Measurements from ENCODE around the gene ABHD17C.

Gene ABHD17C

DNA sequence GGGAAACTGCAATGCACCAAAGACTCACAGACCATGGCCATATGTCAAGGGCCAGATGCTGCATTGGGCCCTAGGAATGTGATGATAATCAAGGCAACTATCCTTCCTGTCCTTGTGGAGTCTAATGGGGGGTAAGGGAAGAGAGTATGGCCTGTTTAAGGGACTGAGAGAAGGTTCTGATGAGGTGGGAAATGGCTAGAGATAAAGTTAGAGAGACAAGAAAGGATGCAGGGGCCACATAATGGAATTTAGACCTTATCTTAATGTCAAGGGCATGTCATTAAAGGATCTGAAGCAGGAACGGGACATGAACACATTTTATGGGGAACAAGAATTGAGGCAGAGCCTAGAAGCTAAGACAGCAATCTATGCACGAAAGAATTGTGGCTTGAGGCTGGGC lies 30.0 kb upstream of the ABHD17C start:
- no peak overlapping the region for H3K27ac ChIP-seq
- H3K27me3 ChIP-seq: no peaks in the 10 kb centered on the region
- no peaks in the 10 kb centered on the region for H4K20me1 ChIP-seq
- H3K36me3 ChIP-seq: no peaks in the 10 kb centered on the region
- H3K4me1 ChIP-seq: peaks cover 0 to 17% (median 0%) of the 10 kb centered on the region in 10 experiments; a peak in 6 of 20 replicates
- no peak overlapping the region for H3K4me2 ChIP-seq
- no peak for TF ChIP-seq Cebpa-rat (IDR thresholded peaks at IDR 0.05)
- H3K4me3 ChIP-seq: no peak overlapping the region
- no peak overlapping the region for H3K9ac ChIP-seq
- H3K9me3 ChIP-seq (replicated peaks in 1 of 11): no peaks in the 10 kb centered on the region

DNA sequence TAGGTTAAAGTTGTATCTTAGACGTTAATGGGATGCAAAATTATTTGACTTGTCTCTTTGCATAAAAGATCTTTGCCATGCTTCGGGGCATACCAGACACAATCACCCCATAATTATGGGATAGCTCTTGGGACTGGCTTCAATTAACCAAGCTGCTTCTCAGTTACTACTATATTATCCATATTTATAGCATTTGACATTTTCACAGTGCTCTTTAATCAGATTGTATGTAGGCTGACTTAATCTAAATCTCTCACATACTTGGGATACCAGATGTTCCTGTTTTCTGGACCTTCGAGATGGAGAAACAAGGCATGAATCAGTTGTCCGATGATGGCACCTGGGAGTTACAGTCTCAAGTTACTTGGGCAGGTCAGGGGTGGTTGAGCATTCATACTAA lies 27.2 kb upstream of the ABHD17C start:
- TF ChIP-seq Cebpa-rat (IDR thresholded peaks at IDR 0.05): no peak
- H3K27me3 ChIP-seq: no peaks in the 10 kb centered on the region
- H3K4me2 ChIP-seq: no peak overlapping the region
- no peak overlapping the region for H3K9ac ChIP-seq
- H3K36me3 ChIP-seq: no peaks in the 10 kb centered on the region
- H3K4me3 ChIP-seq: no peak overlapping the region
- peaks cover 0 to 11% (median 0%) of the 10 kb centered on the region in 11 experiments; a peak in 1 of 22 replicates for H3K9me3 ChIP-seq (replicated peaks in 1 of 11)
- no peak overlapping the region for H3K27ac ChIP-seq
- peaks cover 0 to 10% (median 0%) of the 10 kb centered on the region in 10 experiments; a peak in 3 of 20 replicates for H3K4me1 ChIP-seq
- H4K20me1 ChIP-seq: no peaks in the 10 kb centered on the region

DNA sequence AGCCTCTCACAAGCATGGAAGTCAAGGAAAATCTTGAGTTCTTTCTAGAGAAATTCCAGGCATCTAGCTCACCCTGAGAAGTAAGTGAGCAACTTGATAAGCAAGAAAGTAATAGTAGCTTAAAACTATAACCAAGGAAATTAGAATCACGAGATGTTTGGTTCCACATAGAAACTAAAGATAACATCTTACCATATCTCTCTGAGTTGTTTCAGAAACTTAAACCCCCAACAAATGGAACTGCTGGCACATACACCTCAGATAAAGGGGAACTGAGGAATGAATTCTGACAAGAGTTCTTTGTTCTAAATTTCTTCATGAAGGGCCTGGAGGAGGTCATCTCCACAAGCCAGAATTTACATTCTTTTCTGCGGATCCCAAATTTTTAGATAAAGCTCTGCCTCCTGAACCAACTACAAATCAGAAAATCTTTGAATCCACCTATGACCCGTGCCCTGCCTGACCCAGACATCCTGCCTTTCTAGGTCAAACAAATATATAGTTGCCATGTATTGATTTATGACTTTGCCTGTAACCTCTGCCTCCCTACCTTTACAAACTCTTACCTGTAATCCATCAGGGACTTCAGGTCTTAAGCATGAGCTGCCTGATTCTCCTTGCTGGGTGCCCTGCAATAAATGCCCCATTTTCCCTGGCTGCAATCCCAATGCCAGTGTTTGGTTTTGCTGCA lies 26.4 kb upstream of the ABHD17C start:
- no peaks in the 10 kb centered on the region for H3K27me3 ChIP-seq
- H3K36me3 ChIP-seq: no peaks in the 10 kb centered on the region
- no peak overlapping the region for H3K9ac ChIP-seq
- H3K4me3 ChIP-seq: no peak overlapping the region
- peaks cover 2 to 17% (median 6%) of the 10 kb centered on the region in 10 experiments; a peak in 19 of 20 replicates for H3K4me1 ChIP-seq
- TF ChIP-seq Cebpa-rat (IDR thresholded peaks at IDR 0.05): no peak
- H3K27ac ChIP-seq: no peak overlapping the region
- peaks cover 0 to 11% (median 0%) of the 10 kb centered on the region in 11 experiments; a peak in 1 of 22 replicates for H3K9me3 ChIP-seq (replicated peaks in 1 of 11)
- H3K4me2 ChIP-seq: no peak overlapping the region
- H4K20me1 ChIP-seq: no peaks in the 10 kb centered on the region

DNA sequence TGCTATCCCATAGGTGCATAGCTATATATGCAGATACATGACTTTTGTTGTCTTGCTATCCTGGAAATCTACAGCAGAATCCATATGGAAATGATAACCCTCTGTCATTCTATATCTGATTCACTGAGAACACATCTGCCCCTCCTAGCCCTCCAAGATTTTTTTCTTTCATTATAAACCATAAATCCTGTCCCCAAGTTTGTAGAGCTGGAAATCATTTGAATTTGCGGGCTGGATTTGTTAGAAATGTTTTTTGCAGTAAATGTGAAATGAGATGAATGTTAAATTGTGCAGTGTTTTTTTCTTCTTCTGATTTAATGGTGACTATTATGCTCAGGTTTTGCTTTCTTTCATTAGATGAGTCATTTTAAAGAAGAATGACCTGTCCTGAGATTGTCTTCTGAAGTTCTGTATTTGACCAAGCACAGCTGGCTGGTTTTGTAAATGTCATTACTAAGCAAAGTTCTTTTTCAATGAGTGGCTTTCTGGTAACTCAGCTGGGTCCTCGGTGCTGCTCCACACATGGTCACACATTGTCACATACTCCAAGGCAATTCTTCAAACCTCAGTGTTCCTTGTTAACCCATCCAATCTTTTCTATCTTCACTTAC lies 25.3 kb upstream of the ABHD17C start:
- peak overlapping the region in 1 of 11 experiments; percentile 16; a peak in 1 of 22 replicates for H3K4me2 ChIP-seq
- no peaks in the 10 kb centered on the region for H4K20me1 ChIP-seq
- H3K36me3 ChIP-seq: no peaks in the 10 kb centered on the region
- no peak overlapping the region for H3K27ac ChIP-seq
- no peak overlapping the region for H3K4me3 ChIP-seq
- H3K9me3 ChIP-seq (replicated peaks in 1 of 11): peaks cover 0 to 11% (median 0%) of the 10 kb centered on the region in 11 experiments; a peak in 1 of 22 replicates
- no peaks in the 10 kb centered on the region for H3K27me3 ChIP-seq
- H3K4me1 ChIP-seq: peaks cover 13 to 28% (median 17%) of the 10 kb centered on the region in 10 experiments; a peak in 19 of 20 replicates
- H3K9ac ChIP-seq: no peak overlapping the region
- TF ChIP-seq Cebpa-rat (IDR thresholded peaks at IDR 0.05): no peak

DNA sequence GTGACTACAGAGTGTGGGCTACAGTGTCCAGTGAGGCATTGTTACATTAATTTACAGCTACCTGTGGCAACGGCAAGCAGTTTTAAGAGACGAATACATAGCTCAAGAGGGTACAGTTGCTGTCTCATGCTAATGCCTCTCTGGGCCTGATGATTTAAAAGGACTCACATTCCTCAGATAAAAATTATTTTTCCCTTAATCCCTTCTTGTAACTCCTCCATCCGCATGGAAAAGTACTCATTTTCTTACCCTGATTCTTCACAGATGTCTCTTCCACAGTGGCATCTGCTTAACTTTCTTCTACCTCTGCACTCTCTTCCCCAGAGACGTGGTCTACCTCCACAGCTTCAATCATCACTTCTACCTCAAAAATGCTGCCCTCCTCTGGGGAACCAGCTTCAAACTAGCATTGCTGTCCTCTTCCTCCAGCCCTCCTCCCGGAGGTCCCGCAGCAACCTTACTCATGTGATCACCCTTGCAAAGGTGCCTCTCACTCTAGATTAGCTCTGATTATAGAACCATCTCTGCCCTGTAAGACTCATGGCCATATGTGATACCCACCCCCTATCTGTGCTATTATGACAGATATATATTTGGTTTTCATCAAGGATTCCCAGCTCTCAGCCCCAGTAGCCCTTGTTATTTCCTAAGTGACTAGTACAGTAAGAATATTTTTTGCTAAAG lies 21.4 kb upstream of the ABHD17C start:
- TF ChIP-seq Cebpa-rat (IDR thresholded peaks at IDR 0.05): no peak
- H3K4me2 ChIP-seq: peak overlapping the region; percentile 28 to 81 (median 65)

DNA sequence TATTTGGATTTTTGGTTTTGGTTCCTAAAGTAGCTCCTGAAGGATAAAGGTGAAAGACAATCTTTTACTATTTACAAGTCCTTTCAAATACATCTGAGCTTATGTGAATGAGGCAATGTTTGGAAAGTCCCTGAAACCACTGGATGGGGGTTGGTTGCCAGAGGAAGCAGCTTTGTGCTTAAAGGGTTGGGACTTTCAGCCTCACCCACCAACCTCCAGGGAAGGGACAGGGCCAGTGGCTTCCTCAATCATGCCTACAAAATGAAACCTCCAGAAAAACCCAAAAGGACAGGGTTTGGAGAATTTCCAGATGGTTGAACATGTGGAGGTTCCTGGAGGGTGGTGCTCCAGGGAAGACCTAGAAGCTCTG lies 20.9 kb upstream of the ABHD17C start:
- Histone ChIP-seq H3K27me3 (no peaks in the 10 kb centered on the region), H3K27ac (peak overlapping the region; percentile 41 to 82 (median 65); a peak in 20 of 22 replicates), H3K9ac (peak overlapping the region in 8 of 11 experiments; percentile 3 to 57 (median 28); a peak in 8 of 22 replicates), H4K20me1 (no peaks in the 10 kb centered on the region), H3K4me3 (no peak overlapping the region), H3K4me2 (peak overlapping the region; percentile 28 to 81 (median 65)), H3K4me1 (peaks cover 13 to 40% (median 20%) of the 10 kb centered on the region in 10 experiments; a peak in 19 of 20 replicates), H3K9me3 (replicated peaks in 1 of 11) (peaks cover 0 to 11% (median 0%) of the 10 kb centered on the region in 11 experiments; a peak in 1 of 22 replicates), H3K36me3 (no peaks in the 10 kb centered on the region)
- no peak for TF ChIP-seq Cebpa-rat (IDR thresholded peaks at IDR 0.05)

More for the DNA sequence above, 21.4 kb upstream of the ABHD17C start:
- no peaks in the 10 kb centered on the region for H4K20me1 ChIP-seq
- H3K9ac ChIP-seq: peak overlapping the region in 8 of 11 experiments; percentile 3 to 57 (median 28); a peak in 7 of 22 replicates
- H3K9me3 ChIP-seq (replicated peaks in 1 of 11): peaks cover 0 to 11% (median 0%) of the 10 kb centered on the region in 11 experiments; a peak in 1 of 22 replicates
- H3K27me3 ChIP-seq: no peaks in the 10 kb centered on the region
- peaks cover 13 to 38% (median 19%) of the 10 kb centered on the region in 10 experiments; a peak in 19 of 20 replicates for H3K4me1 ChIP-seq
- H3K4me3 ChIP-seq: no peak overlapping the region
- H3K27ac ChIP-seq: peak overlapping the region; percentile 41 to 82 (median 65); a peak in 19 of 22 replicates
- no peaks in the 10 kb centered on the region for H3K36me3 ChIP-seq

DNA sequence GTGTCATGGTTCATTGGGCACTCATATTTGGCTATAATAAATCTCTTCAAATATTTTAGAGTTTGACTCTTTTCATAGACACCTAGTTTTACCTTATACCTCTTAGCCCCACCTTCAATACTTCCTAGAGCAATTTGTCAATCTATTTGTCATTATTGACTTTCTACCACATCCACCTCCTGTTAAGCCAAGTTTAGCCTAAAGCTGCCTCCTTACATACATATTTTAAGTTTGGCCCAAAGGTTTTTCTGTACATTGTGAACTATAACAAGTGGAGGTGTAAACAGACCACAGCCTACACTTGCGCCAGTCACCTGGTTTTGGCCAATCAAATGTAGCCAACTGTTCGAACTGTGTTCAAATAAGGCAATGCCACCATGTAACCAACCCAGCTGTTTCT lies 18.1 kb upstream of the ABHD17C start:
- no peak for TF ChIP-seq Cebpa-rat (IDR thresholded peaks at IDR 0.05)
- Histone ChIP-seq H3K27me3 (no peaks in the 10 kb centered on the region), H3K4me3 (no peak overlapping the region), H3K4me1 (peaks cover 13 to 44% (median 25%) of the 10 kb centered on the region in 10 experiments; a peak in 19 of 20 replicates), H3K4me2 (peak overlapping the region in 2 of 11 experiments; percentile 6; a peak in 1 of 22 replicates), H4K20me1 (no peaks in the 10 kb centered on the region), H3K9ac (no peak overlapping the region), H3K9me3 (replicated peaks in 1 of 11) (peaks cover 0 to 17% (median 7%) of the 10 kb centered on the region in 11 experiments; a peak in 12 of 22 replicates), H3K27ac (no peak overlapping the region), H3K36me3 (no peaks in the 10 kb centered on the region)

DNA sequence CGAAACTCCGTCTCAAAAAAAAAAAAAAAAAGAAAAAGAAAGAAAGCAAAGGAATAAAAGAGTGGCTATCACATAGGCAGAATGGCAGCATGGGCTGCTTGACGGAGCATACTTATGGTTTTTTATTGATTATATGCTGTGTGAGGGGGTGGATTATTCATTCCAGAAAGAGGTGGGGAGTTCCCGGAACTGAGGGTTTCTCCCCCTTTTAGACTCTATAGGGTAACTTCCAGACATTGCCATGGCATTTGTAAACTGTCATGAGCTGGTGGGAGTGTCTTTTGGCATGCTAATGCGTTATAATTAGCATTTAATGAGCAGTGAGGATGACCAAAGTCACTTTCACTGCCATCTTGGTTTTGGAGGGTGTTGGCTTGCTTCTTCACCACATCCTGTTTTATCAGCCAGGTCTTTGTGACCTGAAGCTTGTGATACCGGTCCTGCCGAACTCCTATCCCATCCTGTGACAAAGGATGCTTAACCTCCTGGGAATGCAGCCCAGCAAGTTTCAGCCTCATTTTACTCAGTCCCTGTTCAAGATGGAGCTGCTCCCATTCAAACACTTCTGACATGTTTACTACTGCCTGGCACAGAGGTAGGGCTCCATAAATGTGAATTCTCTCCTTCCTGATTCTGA lies 15.8 kb upstream of the ABHD17C start:
- Histone ChIP-seq H3K4me2 (peak overlapping the region in 7 of 11 experiments; percentile 1 to 52 (median 29); a peak in 9 of 22 replicates), H3K27ac (peak overlapping the region in 2 of 11 experiments; percentile 13 to 48; a peak in 2 of 22 replicates), H3K9ac (no peak overlapping the region), H3K4me1 (peaks cover 3 to 29% (median 12%) of the 10 kb centered on the region in 10 experiments; a peak in 19 of 20 replicates), H3K4me3 (no peak overlapping the region), H3K36me3 (no peaks in the 10 kb centered on the region), H3K9me3 (replicated peaks in 1 of 11) (peaks cover 0 to 20% (median 7%) of the 10 kb centered on the region in 11 experiments; a peak in 12 of 22 replicates), H4K20me1 (no peaks in the 10 kb centered on the region), H3K27me3 (no peaks in the 10 kb centered on the region)
- TF ChIP-seq Cebpa-rat (IDR thresholded peaks at IDR 0.05): no peak

Data from BLaER1 treated with 17β-estradiol and CSF1 and Interleukin-3, amounts not matched to agents 10 nM and 100 nM (cell line).